A673 (cell line): ENCODE data around the gene ZNF777.

ENCODE experiments used
- CTCF ChIP-seq: fragments of 300-800, 200-600 bp; sonication (generic); conservative IDR thresholded peaks from 2 replicates; pipeline ENCODE4 v1.5.1; 2017; ENCODE audit warnings: low read depth, mild to moderate bottlenecking, antibody characterized with exemption, low read length, moderate library complexity, mixed read lengths
- EZH2 ChIP-seq: fragments of 200-600 bp; sonication (generic); IDR thresholded peaks from 2 replicates; pipeline ENCODE4 v1.6.1; 2017; ENCODE audit warnings: borderline replicate concordance, low read depth, mild to moderate bottlenecking, mixed read lengths, antibody characterized with exemption, low read length; ENCODE audit not compliant: poor library complexity, severe bottlenecking

- no peak for TF ChIP-seq CTCF
- TF ChIP-seq EZH2 = no peak
Observed at GRCh38 chr7:149457766-149458165, 3.1 kb downstream of the ZNF777 start.
